ENCODE data around the gene MC4R.
A peak's percentile ranks its signal among the peaks of the same experiment; 100 is the strongest.

MC4R gene

DNA sequence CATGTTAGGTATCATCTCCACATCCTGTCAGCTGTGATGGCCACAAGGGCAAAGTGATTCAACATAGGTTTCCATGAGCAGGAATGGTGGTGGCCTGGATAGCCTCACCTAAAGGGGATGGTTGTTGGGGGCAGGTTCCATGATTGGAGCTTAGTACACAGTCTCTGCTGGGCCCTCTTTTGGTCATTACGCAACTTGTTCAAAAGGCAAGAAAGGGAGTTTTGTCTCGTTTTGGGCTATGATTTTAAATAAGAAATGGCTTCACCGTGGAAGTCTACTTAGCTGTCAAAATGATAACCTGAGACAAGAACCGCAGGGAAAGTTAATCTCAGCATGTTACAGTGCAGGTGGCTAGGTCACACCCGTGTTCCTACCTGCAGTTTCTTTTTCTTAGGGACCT lies 13.1 kb upstream of the MC4R start:
- H3K4me3 ChIP-seq (ENCODE audit: low read length) = no peak overlapping the region
- DNase-seq (ENCODE audit: low read depth) = no peak
- no peak overlapping the region for H3K9ac ChIP-seq (ENCODE audit: low read length)

GRCh38 chr18:60383893-60384292 lies 11.3 kb upstream of the MC4R start:
- no peaks in the 10 kb centered on the region for H3K36me3 ChIP-seq (ENCODE audit: control insufficient read depth, insufficient read depth, low read length, severe bottlenecking)
- H3K9ac ChIP-seq (ENCODE audit: low read length) = no peak overlapping the region
- no peaks in the 10 kb centered on the region for H3K9me3 ChIP-seq (ENCODE audit: control insufficient read depth, low read length)
- peaks cover 7% of the 10 kb centered on the region for H3K27me3 ChIP-seq (replicated peaks; ENCODE audit: control insufficient read depth, insufficient read depth, low read length)
- DNase-seq (ENCODE audit: low read depth) = no peak
- no peaks in the 10 kb centered on the region for H3K4me1 ChIP-seq (ENCODE audit: control insufficient read depth, insufficient read depth, low read length)
- H3K4me3 ChIP-seq (ENCODE audit: low read length) = no peak overlapping the region

More for the DNA sequence above, 13.1 kb upstream of the MC4R start:
- Histone ChIP-seq H3K9me3 (ENCODE audit: control insufficient read depth, low read length) (no peaks in the 10 kb centered on the region), H3K27me3 (replicated peaks; ENCODE audit: control insufficient read depth, insufficient read depth, low read length) (no peaks in the 10 kb centered on the region), H3K4me1 (ENCODE audit: control insufficient read depth, insufficient read depth, low read length) (no peaks in the 10 kb centered on the region), H3K36me3 (ENCODE audit: control insufficient read depth, insufficient read depth, low read length, severe bottlenecking) (no peaks in the 10 kb centered on the region)

GRCh38 chr18:60377778-60378469 lies 5.3 kb upstream of the MC4R start:
- no peak overlapping the region for H3K4me3 ChIP-seq (ENCODE audit: low read length)
- peaks cover 5% of the 10 kb centered on the region for H3K4me1 ChIP-seq (ENCODE audit: control insufficient read depth, insufficient read depth, low read length)
- H3K36me3 ChIP-seq (ENCODE audit: control insufficient read depth, insufficient read depth, low read length, severe bottlenecking) = no peaks in the 10 kb centered on the region
- peak; percentile 76 for DNase-seq (ENCODE audit: low read depth)
- H3K9me3 ChIP-seq (ENCODE audit: control insufficient read depth, low read length) = no peaks in the 10 kb centered on the region
- peaks cover 7% of the 10 kb centered on the region for H3K27me3 ChIP-seq (replicated peaks; ENCODE audit: control insufficient read depth, insufficient read depth, low read length)
- H3K9ac ChIP-seq (ENCODE audit: low read length) = no peak overlapping the region

DNA sequence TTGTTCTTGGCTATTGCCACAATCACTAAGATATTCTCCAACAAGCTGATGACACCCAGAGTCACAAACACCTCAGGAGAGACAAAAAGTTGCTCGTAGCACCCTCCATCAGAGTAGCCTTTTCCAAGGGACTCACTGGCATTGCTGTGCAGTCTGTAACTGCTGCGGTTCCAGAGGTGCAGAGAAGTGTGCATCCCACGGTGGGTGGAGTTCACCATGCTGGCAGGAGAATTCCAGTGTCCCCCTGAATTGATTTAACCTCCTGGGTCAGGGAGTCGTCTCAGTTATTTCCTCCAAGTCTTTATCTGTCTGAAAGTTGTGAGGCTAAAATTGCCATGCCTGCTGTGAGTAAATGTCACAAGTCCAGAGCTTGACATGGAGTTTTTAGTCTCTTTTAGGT lies 443 bp downstream of the MC4R start:
- H3K4me1 ChIP-seq (ENCODE audit: control insufficient read depth, insufficient read depth, low read length) = no peaks in the 10 kb centered on the region
- no peaks in the 10 kb centered on the region for H3K36me3 ChIP-seq (ENCODE audit: control insufficient read depth, insufficient read depth, low read length, severe bottlenecking)
- no peaks in the 10 kb centered on the region for H3K9me3 ChIP-seq (ENCODE audit: control insufficient read depth, low read length)
- H3K27me3 ChIP-seq (replicated peaks; ENCODE audit: control insufficient read depth, insufficient read depth, low read length) = peaks cover 9% of the 10 kb centered on the region
- no peak overlapping the region for H3K9ac ChIP-seq (ENCODE audit: low read length)
- peak overlapping the region; percentile 38 for H3K4me3 ChIP-seq (ENCODE audit: low read length)
- DNase-seq (ENCODE audit: low read depth) = no peak

DNA sequence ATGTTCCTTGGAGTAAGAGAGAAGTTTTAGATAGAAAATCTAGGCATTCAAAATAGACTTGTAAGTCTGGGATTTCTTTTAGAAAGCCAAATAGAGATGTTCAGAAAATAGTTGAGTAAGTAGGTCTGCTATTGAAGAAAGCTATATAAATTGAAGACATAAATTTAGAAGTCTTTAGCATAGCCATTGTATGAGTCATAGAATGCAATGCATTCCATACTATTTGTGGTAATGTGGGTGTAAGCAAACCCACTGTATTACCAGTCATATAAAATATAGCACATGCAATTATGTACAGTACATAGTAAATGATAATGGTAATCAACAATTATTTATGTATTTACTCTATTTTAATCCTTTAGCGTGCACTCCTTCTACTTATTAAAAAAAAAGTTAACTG lies 14.1 kb downstream of the MC4R start:
- DNase-seq (ENCODE audit: low read depth) = peak; percentile 53
- Histone ChIP-seq H3K36me3 (ENCODE audit: control insufficient read depth, insufficient read depth, low read length, severe bottlenecking) (no peaks in the 10 kb centered on the region), H3K9ac (ENCODE audit: low read length) (no peak overlapping the region), H3K4me3 (ENCODE audit: low read length) (no peak overlapping the region), H3K27me3 (replicated peaks; ENCODE audit: control insufficient read depth, insufficient read depth, low read length) (no peaks in the 10 kb centered on the region), H3K4me1 (ENCODE audit: control insufficient read depth, insufficient read depth, low read length) (no peaks in the 10 kb centered on the region), H3K9me3 (ENCODE audit: control insufficient read depth, low read length) (no peaks in the 10 kb centered on the region)

- DNase-seq (ENCODE audit: low read depth) = no peak
- H3K4me1 ChIP-seq (ENCODE audit: control insufficient read depth, insufficient read depth, low read length) = no peaks in the 10 kb centered on the region
- H3K9me3 ChIP-seq (ENCODE audit: control insufficient read depth, low read length) = no peaks in the 10 kb centered on the region
- H3K9ac ChIP-seq (ENCODE audit: low read length) = no peak overlapping the region
- H3K27me3 ChIP-seq (replicated peaks; ENCODE audit: control insufficient read depth, insufficient read depth, low read length) = peaks cover 4% of the 10 kb centered on the region
- no peak overlapping the region for H3K4me3 ChIP-seq (ENCODE audit: low read length)
- no peaks in the 10 kb centered on the region for H3K36me3 ChIP-seq (ENCODE audit: control insufficient read depth, insufficient read depth, low read length, severe bottlenecking)
Observed at GRCh38 chr18:60350941-60351340, 21.6 kb downstream of the MC4R start.

DNA sequence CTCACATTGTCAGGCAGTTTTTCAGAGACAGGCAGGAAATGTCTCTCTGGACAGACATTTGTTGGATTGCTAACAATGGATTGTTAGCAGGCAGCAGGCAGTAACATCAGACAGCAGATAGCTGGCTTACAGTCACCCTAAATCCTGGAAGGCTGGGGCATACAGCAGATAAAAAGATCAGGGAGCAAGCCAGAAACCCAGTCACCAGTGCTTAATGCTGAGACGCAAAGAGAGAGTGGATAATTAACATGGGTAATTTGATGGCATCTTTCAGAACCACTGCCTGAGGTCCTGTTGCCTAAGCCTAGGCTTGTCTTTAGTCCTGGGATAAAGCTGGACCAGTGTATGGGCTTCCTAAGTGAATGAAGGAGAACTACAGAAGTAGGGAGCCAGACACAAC lies 22.4 kb downstream of the MC4R start:
- no peak for DNase-seq (ENCODE audit: low read depth)
- no peak overlapping the region for H3K9ac ChIP-seq (ENCODE audit: low read length)
- no peaks in the 10 kb centered on the region for H3K9me3 ChIP-seq (ENCODE audit: control insufficient read depth, low read length)
- no peaks in the 10 kb centered on the region for H3K36me3 ChIP-seq (ENCODE audit: control insufficient read depth, insufficient read depth, low read length, severe bottlenecking)
- peaks cover 6% of the 10 kb centered on the region for H3K27me3 ChIP-seq (replicated peaks; ENCODE audit: control insufficient read depth, insufficient read depth, low read length)
- no peak overlapping the region for H3K4me3 ChIP-seq (ENCODE audit: low read length)
- no peaks in the 10 kb centered on the region for H3K4me1 ChIP-seq (ENCODE audit: control insufficient read depth, insufficient read depth, low read length)

GRCh38 chr18:60347526-60348045 lies 25.0 kb downstream of the MC4R start:
- H3K9me3 ChIP-seq (ENCODE audit: control insufficient read depth, low read length) = no peaks in the 10 kb centered on the region
- DNase-seq (ENCODE audit: low read depth) = no peak
- no peaks in the 10 kb centered on the region for H3K4me1 ChIP-seq (ENCODE audit: control insufficient read depth, insufficient read depth, low read length)
- H3K36me3 ChIP-seq (ENCODE audit: control insufficient read depth, insufficient read depth, low read length, severe bottlenecking) = no peaks in the 10 kb centered on the region
- H3K4me3 ChIP-seq (ENCODE audit: low read length) = no peak overlapping the region
- peaks cover 7% of the 10 kb centered on the region for H3K27me3 ChIP-seq (replicated peaks; ENCODE audit: control insufficient read depth, insufficient read depth, low read length)
- H3K9ac ChIP-seq (ENCODE audit: low read length) = no peak overlapping the region

- H3K27me3 ChIP-seq (replicated peaks; ENCODE audit: control insufficient read depth, insufficient read depth, low read length) = no peaks in the 10 kb centered on the region
- H3K9ac ChIP-seq (ENCODE audit: low read length) = no peak overlapping the region
- no peaks in the 10 kb centered on the region for H3K9me3 ChIP-seq (ENCODE audit: control insufficient read depth, low read length)
- no peaks in the 10 kb centered on the region for H3K36me3 ChIP-seq (ENCODE audit: control insufficient read depth, insufficient read depth, low read length, severe bottlenecking)
- no peak for DNase-seq (ENCODE audit: low read depth)
- no peak overlapping the region for H3K4me3 ChIP-seq (ENCODE audit: low read length)
- H3K4me1 ChIP-seq (ENCODE audit: control insufficient read depth, insufficient read depth, low read length) = no peaks in the 10 kb centered on the region
Observed at GRCh38 chr18:60339018-60339417, 33.6 kb downstream of the MC4R start.

DNA sequence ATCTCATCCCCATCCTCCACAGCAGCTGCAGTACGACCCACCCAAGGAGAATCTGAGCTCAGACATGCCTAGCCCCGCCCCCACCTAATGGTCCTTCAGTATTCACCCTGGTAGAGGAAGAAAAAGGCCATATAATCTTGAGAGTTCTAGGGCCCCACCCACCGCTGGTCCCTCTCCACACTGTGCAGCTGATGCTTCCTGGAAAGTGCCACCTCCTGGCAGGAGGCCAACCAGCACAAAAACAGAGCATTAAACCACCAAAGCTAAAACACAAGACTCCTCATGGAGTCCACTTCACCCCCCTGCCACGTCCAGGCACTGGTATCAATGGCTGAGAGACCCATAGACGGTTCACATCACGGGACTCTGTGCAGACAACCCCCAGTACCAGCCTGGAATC lies 40.7 kb downstream of the MC4R start:
- H3K9ac ChIP-seq (ENCODE audit: low read length) = no peak overlapping the region
- DNase-seq (ENCODE audit: low read depth) = no peak
- no peak overlapping the region for H3K4me3 ChIP-seq (ENCODE audit: low read length)
- no peaks in the 10 kb centered on the region for H3K27me3 ChIP-seq (replicated peaks; ENCODE audit: control insufficient read depth, insufficient read depth, low read length)
- H3K36me3 ChIP-seq (ENCODE audit: control insufficient read depth, insufficient read depth, low read length, severe bottlenecking) = no peaks in the 10 kb centered on the region
- H3K4me1 ChIP-seq (ENCODE audit: control insufficient read depth, insufficient read depth, low read length) = no peaks in the 10 kb centered on the region
- no peaks in the 10 kb centered on the region for H3K9me3 ChIP-seq (ENCODE audit: control insufficient read depth, low read length)

GRCh38 chr18:60329131-60329530 lies 43.4 kb downstream of the MC4R start:
- Histone ChIP-seq H3K36me3 (ENCODE audit: control insufficient read depth, insufficient read depth, low read length, severe bottlenecking) (no peaks in the 10 kb centered on the region), H3K9ac (ENCODE audit: low read length) (no peak overlapping the region), H3K27me3 (replicated peaks; ENCODE audit: control insufficient read depth, insufficient read depth, low read length) (no peaks in the 10 kb centered on the region), H3K4me1 (ENCODE audit: control insufficient read depth, insufficient read depth, low read length) (no peaks in the 10 kb centered on the region), H3K4me3 (ENCODE audit: low read length) (no peak overlapping the region), H3K9me3 (ENCODE audit: control insufficient read depth, low read length) (no peaks in the 10 kb centered on the region)
- DNase-seq (ENCODE audit: low read depth) = no peak

- H3K9ac ChIP-seq (ENCODE audit: low read length) = no peak overlapping the region
- H3K36me3 ChIP-seq (ENCODE audit: control insufficient read depth, insufficient read depth, low read length, severe bottlenecking) = no peaks in the 10 kb centered on the region
- H3K9me3 ChIP-seq (ENCODE audit: control insufficient read depth, low read length) = no peaks in the 10 kb centered on the region
- no peaks in the 10 kb centered on the region for H3K27me3 ChIP-seq (replicated peaks; ENCODE audit: control insufficient read depth, insufficient read depth, low read length)
- no peaks in the 10 kb centered on the region for H3K4me1 ChIP-seq (ENCODE audit: control insufficient read depth, insufficient read depth, low read length)
- no peak for DNase-seq (ENCODE audit: low read depth)
- no peak overlapping the region for H3K4me3 ChIP-seq (ENCODE audit: low read length)
Observed at GRCh38 chr18:60327880-60328279, 44.7 kb downstream of the MC4R start.

Data from adipocyte (in vitro differentiated cells).